NOMO-1 treated with dmso at 0.1 percent for 144 hours (cell line): ENCODE data around the gene MICA.
"Not testable (repeated sequence)": the region's sequence is repeated elsewhere in the genome, so short reads cannot be mapped to it uniquely, and the experiment has no call there.

Source experiments
- DNase-seq: peaks from one replicate; lab custom pipeline; 2025; ENCODE audit not compliant: unreplicated experiment; lab: John Stamatoyannopoulos, UW

MICA gene

GRCh38 chr6:31381666-31382065, 21.7 kb upstream of the MICA start:
- DNase-seq = no peak

DNA sequence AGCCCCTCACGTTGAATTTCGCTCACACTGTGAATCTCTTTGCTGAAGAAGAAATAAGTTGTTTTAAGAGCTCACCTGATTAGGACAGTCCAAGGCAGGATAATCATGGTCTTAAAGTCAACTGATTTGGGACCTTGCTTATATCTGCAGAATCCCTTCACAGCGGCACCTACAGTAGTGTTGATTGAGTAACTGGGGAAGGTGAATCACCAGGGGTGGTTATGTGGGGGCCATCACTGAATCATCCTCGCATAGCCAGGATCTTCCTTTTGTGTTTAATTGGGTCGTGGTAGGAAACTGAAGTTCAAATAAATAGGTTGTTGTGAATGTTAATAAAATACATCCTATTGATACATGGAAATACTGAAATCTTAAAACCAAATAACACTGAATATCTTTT, 20.2 kb upstream of the MICA start:
- no peak for DNase-seq

DNA sequence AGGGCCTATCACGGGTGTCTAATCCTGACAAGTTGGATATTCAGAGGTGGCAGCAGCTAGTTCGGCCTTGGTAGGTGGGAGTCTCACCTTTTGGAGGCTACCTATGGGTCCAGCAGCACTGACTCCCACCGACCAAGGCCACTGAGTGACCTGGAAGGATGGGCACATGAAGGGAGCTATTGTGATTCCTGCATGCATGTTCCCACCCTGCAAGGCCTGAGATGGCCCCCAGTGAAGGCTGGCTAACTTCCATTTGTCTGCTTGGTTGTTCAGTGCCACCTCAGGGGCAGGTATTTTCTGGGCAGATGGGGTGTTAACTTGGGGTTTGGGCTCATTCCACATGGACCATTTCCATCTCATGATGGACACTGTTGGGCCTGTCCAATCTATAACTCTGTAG, 18.4 kb upstream of the MICA start:
- DNase-seq = no peak

DNA sequence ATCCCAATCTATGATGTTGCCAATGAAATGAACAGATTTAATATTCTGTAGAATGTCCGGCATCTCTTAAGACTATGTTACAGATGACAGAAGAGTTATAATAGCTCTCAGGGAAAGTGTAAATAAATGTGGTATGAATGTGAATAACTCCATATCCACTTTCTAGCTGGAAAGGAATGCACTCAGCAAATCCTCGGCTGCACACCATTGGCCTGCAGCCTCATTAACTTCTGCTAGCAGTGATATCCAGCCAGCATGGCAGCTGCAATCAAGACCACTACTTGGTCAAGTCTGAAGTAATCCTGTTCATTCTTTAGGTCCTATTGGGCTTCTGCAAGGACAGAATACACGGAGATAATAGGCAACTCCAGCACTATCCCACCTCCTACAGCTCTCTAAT, 17.3 kb upstream of the MICA start:
- no peak for DNase-seq

DNA sequence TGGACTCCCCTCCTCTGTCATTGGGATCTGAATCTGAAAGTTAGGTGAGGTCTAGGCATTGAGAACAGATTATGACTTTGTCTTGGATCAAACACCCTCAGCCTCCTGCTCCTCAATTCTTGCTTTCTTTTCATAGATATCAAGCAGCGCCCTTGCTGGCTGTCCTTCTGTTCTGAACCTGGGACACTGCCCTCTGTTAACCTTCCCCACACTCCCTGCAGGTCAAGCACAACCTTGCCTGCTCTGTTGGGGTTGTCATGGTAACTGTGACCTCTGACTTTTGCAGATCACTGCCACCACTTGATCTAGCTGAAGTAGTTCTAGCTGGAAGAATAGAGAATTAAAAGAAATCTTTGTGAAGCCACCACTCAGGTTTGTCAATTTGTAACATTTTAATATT, 16.4 kb upstream of the MICA start:
- no peak for DNase-seq

DNA sequence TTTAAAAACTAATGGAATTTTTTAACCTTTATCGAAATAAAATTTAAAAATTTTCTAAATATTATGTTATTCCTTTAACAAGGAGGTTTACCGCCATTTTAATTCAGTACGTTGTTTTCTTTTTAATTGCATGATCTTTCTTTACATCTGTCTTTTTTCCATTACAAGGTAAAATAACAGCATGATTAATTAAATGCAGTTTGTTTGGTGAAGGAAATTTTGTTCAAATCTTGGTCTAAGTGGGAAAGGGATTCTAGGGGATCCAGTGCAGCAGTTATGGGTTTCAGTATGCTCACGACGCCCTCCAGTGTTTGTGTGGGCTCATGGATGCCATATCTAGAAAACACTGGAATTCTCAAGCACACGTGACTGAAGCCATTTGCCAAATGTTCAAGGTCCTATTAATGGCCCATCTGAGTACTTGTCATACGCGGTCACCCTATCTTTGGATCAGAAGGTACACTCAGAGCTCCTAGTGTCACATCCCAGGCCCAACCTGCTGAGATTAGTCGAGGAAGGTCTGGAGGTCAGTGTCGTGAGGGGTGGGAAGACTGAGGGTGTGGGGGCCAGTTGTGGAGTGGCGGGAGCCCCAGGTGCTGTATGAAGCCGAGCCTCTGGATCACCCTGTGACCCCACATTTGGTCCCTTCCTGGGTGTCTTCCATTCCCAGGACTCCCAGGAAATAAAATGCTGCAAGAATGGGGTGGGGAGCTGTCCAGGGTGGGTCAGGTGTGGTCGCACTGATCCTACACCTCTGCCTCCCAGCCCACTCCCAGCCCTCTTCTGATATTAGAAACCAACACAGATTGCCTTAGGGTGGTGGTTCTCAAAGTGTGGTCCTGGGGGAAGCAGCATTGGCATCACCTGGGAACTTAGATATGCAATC, 14.2 kb upstream of the MICA start:
- DNase-seq = not testable (repeated sequence)

GRCh38 chr6:31389802-31390132, 13.6 kb upstream of the MICA start:
- not testable (repeated sequence) for DNase-seq

- DNase-seq = no peak
Observed at GRCh38 chr6:31393932-31394331, 9.5 kb upstream of the MICA start.

DNA sequence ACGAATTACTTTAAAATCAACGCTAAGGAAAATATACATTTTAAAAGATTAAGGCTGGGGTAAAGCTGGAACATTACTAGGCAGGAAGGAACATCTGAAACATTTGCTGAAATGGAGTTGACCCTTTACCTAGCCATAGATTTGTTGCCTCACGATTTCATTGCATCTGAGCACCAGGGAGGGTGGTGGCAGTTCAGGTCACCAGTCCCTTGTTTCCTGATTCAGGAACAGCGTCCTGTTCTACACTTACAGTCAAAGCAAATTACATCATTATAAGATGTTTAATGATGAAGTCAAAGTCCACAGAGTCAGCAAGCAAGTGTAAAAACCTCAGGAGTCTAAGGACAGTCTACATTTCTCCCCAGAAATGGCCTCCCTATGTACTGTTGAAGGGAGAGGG, 9.0 kb upstream of the MICA start:
- no peak for DNase-seq

DNA sequence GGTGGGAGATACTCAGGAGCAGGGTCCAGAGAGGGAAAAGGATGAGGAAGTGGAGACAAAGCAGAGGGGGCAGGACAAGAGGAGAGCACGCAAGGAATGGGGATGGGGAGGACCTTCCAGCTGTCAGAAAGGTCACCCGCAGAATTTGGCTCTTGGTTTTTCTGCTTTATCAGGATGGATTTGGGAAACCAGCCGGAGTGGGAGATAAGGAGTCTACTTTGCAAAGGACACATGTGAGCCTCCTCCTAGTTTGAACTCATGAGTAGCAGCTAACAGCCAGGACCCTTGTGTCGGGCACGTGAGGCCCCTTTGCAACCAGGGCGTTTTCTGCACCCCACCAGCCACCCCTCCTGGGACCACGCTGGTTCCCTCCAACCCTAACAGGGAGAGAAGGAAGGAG, 7.6 kb upstream of the MICA start:
- no peak for DNase-seq

- peak; percentile 45 for DNase-seq
Observed at GRCh38 chr6:31396422-31397152, 6.8 kb upstream of the MICA start.

DNA sequence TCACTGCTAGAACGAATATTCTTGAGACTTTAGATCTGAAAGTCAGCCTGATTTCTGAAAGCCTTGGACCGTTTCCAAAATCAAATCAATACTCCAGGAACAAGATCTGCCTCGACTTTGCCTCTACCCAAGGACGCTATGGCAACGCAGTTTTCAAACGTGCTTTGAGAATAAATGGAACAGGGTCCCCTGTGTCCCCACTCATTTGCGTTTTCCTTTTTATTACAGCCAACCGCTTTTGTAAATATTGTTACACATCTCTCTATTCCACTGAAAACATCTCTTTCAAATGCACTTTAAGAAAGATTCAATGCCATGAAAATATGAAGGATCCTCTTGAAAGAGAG, 6.3 kb upstream of the MICA start:
- not testable (repeated sequence) for DNase-seq

- DNase-seq = no peak
Observed at GRCh38 chr6:31397901-31398525, 5.4 kb upstream of the MICA start.

GRCh38 chr6:31399589-31400466, 3.6 kb upstream of the MICA start:
- peak; percentile 54 for DNase-seq

- peak; percentile 82 for DNase-seq
Observed at GRCh38 chr6:31400467-31401289, 2.7 kb upstream of the MICA start.

GRCh38 chr6:31401403-31401802, 2.0 kb upstream of the MICA start:
- DNase-seq = peak; percentile 18

- no peak for DNase-seq
Observed at GRCh38 chr6:31402324-31403282, 792 bp upstream of the MICA start.

- not testable (repeated sequence) for DNase-seq
Observed at GRCh38 chr6:31404061-31404364, 618 bp downstream of the MICA start.

- no peak for DNase-seq
Observed at GRCh38 chr6:31405996-31406395, 2.6 kb downstream of the MICA start.
